Measurements from ENCODE around the gene RGR.

Gene RGR

GRCh38 chr10:84224411-84225028 is 20.3 kb upstream of the RGR start:
- DNase-seq, result no peak

- no peak for DNase-seq
Observed at GRCh38 chr10:84225427-84226173, 19.3 kb upstream of the RGR start, which contains the start of gene LRIT2. LRIT2 (minus strand) TSS chr10:84225544; CDS start chr10:84225520, 24 bp downstream.

GRCh38 chr10:84226616-84227015 is 18.2 kb upstream of the RGR start:
- no peak for DNase-seq

- no peak for DNase-seq
Observed at GRCh38 chr10:84227810-84228209, 17.0 kb upstream of the RGR start.

- DNase-seq, result no peak
Observed at GRCh38 chr10:84230359-84230758, 14.5 kb upstream of the RGR start.

- DNase-seq, result no peak
Observed at GRCh38 chr10:84232376-84232775, 12.5 kb upstream of the RGR start.

GRCh38 chr10:84233940-84234339 is 10.9 kb upstream of the RGR start:
- no peak for DNase-seq

- no peak for DNase-seq
Observed at GRCh38 chr10:84234479-84234878, 10.4 kb upstream of the RGR start.

- no peak for DNase-seq
Observed at GRCh38 chr10:84235096-84235495, 9.8 kb upstream of the RGR start.

GRCh38 chr10:84236807-84237198 is 8.1 kb upstream of the RGR start:
- DNase-seq, result no peak

- DNase-seq, result no peak
Observed at GRCh38 chr10:84237199-84238051, 7.4 kb upstream of the RGR start.

GRCh38 chr10:84238909-84239308 is 5.9 kb upstream of the RGR start:
- DNase-seq, result no peak

- DNase-seq, result no peak
Observed at GRCh38 chr10:84241185-84241790, 3.6 kb upstream of the RGR start, which contains the start of gene LRIT1. LRIT1 (minus strand) TSS chr10:84241546; CDS start chr10:84241439, 107 bp downstream.

GRCh38 chr10:84243759-84244158 is 1.1 kb upstream of the RGR start:
- DNase-seq, result no peak

GRCh38 chr10:84247496-84247895 is 2.6 kb downstream of the RGR start:
- no peak for DNase-seq

GRCh38 chr10:84248794-84249193 is 3.9 kb downstream of the RGR start:
- DNase-seq, result no peak

GRCh38 chr10:84254552-84255478 is 10.0 kb downstream of the RGR start:
- no peak for DNase-seq

GRCh38 chr10:84256510-84257342 is 11.9 kb downstream of the RGR start:
- DNase-seq, result no peak

GRCh38 chr10:84257343-84258020 is 12.6 kb downstream of the RGR start:
- no peak for DNase-seq

- no peak for DNase-seq
Observed at GRCh38 chr10:84258034-84258695, 13.3 kb downstream of the RGR start.

Measured in NCI-H1105 treated with DMSO at 0.1 percent for 48 hours (cell line).